ENCODE data around the gene KCNJ1. TPM values are rescaled to one million over a fixed set of nuclear protein-coding genes. Genes with fewer than 3 reads are reported as not detected.

KCNJ1 gene
- total and polyA plus RNA-seq, 2 experiments from 2014 or later = 0.16 TPM; not detected in 1

DNA sequence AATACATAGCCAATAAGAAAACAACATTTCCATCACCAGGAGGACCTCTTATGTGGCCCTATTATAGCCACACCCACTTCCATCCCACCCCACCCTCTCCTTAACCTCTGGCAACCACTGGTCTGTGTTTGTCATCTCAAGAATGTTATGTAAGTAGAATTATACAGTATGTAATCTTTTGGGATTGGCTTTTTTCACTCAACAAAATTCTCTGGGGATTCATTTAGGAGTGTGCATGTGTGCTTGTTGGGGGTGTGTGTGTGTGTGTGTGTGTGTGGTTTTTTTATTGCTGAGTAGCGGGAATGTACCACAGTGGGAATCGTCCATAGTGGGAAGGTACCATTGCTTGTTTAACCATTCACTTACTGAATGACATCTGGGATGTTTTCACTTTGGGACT lies 29.3 kb upstream of the KCNJ1 start:
- Histone ChIP-seq H3K4me2 (no peak overlapping the region), H4K20me1 (replicated peaks; ENCODE audit: insufficient read depth) (peaks cover 14% of the 10 kb centered on the region), H3K79me2 (replicated peaks; ENCODE audit: insufficient read depth) (no peaks in the 10 kb centered on the region), H3K4me1 (ENCODE audit: insufficient read depth) (peaks cover 15% of the 10 kb centered on the region), H3K36me3 (ENCODE audit: insufficient read depth) (no peaks in the 10 kb centered on the region), H3F3A (replicated peaks; ENCODE audit: low read depth) (peaks cover 3% of the 10 kb centered on the region; the same call in 1 of the 2 replicates), H2AFZ (no peak overlapping the region), H3K27me3 (ENCODE audit: insufficient read depth) (peaks cover 90% of the 10 kb centered on the region), H3K27ac (ENCODE audit: low read depth) (no peak overlapping the region), H3K9me2 (ENCODE audit: insufficient read depth) (no peaks in the 10 kb centered on the region), H3K4me3 (no peak overlapping the region)
- no peaks in the 10 kb centered on the region; the same call in 2 of the 3 replicates for H3K36me3 Mint-ChIP-seq (ENCODE audit: low read depth)
- H3K4me3 Mint-ChIP-seq = no peak overlapping the region
- peaks cover 54% of the 10 kb centered on the region for H3K27me3 Mint-ChIP-seq (ENCODE audit: insufficient read depth, low read depth, poor library complexity)
- H3K9me3 Mint-ChIP-seq = no peaks in the 10 kb centered on the region; the same call in 1 of the 3 replicates
- H3K27ac Mint-ChIP-seq = no peak overlapping the region
- no peak for DNase-seq (ENCODE audit: low spot score)
- TF ChIP-seq, protein P1, sequence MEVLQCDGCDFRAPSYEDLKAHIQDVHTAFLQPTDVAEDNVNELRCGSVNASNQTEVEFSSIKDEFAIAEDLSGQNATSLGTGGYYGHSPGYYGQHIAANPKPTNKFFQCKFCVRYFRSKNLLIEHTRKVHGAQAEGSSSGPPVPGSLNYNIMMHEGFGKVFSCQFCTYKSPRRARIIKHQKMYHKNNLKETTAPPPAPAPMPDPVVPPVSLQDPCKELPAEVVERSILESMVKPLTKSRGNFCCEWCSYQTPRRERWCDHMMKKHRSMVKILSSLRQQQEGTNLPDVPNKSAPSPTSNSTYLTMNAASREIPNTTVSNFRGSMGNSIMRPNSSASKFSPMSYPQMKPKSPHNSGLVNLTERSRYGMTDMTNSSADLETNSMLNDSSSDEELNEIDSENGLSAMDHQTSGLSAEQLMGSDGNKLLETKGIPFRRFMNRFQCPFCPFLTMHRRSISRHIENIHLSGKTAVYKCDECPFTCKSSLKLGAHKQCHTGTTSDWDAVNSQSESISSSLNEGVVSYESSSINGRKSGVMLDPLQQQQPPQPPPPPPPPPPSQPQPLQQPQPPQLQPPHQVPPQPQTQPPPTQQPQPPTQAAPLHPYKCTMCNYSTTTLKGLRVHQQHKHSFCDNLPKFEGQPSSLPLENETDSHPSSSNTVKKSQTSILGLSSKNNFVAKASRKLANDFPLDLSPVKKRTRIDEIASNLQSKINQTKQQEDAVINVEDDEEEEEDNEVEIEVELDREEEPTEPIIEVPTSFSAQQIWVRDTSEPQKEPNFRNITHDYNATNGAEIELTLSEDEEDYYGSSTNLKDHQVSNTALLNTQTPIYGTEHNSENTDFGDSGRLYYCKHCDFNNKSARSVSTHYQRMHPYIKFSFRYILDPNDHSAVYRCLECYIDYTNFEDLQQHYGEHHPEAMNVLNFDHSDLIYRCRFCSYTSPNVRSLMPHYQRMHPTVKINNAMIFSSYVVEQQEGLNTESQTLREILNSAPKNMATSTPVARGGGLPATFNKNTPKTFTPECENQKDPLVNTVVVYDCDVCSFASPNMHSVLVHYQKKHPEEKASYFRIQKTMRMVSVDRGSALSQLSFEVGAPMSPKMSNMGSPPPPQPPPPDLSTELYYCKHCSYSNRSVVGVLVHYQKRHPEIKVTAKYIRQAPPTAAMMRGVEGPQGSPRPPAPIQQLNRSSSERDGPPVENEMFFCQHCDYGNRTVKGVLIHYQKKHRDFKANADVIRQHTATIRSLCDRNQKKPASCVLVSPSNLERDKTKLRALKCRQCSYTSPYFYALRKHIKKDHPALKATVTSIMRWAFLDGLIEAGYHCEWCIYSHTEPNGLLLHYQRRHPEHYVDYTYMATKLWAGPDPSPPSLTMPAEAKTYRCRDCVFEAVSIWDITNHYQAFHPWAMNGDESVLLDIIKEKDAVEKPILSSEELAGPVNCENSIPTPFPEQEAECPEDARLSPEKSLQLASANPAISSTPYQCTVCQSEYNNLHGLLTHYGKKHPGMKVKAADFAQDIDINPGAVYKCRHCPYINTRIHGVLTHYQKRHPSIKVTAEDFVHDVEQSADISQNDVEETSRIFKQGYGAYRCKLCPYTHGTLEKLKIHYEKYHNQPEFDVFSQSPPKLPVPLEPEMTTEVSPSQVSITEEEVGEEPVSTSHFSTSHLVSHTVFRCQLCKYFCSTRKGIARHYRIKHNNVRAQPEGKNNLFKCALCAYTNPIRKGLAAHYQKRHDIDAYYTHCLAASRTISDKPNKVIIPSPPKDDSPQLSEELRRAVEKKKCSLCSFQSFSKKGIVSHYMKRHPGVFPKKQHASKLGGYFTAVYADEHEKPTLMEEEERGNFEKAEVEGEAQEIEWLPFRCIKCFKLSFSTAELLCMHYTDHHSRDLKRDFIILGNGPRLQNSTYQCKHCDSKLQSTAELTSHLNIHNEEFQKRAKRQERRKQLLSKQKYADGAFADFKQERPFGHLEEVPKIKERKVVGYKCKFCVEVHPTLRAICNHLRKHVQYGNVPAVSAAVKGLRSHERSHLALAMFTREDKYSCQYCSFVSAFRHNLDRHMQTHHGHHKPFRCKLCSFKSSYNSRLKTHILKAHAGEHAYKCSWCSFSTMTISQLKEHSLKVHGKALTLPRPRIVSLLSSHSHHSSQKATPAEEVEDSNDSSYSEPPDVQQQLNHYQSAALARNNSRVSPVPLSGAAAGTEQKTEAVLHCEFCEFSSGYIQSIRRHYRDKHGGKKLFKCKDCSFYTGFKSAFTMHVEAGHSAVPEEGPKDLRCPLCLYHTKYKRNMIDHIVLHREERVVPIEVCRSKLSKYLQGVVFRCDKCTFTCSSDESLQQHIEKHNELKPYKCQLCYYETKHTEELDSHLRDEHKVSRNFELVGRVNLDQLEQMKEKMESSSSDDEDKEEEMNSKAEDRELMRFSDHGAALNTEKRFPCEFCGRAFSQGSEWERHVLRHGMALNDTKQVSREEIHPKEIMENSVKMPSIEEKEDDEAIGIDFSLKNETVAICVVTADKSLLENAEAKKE (CRISPR knock-in tag; IDR thresholded peaks at IDR 0.05) = no peak
- TF ChIP-seq POLR2AphosphoS5 (IDR thresholded peaks at IDR 0.05; ENCODE audit: low read depth) (no peak), EZH2phosphoT487 (IDR thresholded peaks at IDR 0.05; ENCODE audit: unreplicated experiment) (no peak), STAT1 (IDR thresholded peaks at IDR 0.05; ENCODE audit: unreplicated experiment) (no peak), EZH2 (IDR thresholded peaks at IDR 0.05; ENCODE audit: low read depth, unreplicated experiment) (no peak), ZNF114 (CRISPR knock-in tag; IDR thresholded peaks at IDR 0.05) (no peak), CREB1 (CRISPR knock-in tag; IDR thresholded peaks at IDR 0.05; ENCODE audit: low read depth) (no peak), JUNB (IDR thresholded peaks at IDR 0.05; ENCODE audit: unreplicated experiment) (no peak)
- TF ChIP-seq, protein P2, sequence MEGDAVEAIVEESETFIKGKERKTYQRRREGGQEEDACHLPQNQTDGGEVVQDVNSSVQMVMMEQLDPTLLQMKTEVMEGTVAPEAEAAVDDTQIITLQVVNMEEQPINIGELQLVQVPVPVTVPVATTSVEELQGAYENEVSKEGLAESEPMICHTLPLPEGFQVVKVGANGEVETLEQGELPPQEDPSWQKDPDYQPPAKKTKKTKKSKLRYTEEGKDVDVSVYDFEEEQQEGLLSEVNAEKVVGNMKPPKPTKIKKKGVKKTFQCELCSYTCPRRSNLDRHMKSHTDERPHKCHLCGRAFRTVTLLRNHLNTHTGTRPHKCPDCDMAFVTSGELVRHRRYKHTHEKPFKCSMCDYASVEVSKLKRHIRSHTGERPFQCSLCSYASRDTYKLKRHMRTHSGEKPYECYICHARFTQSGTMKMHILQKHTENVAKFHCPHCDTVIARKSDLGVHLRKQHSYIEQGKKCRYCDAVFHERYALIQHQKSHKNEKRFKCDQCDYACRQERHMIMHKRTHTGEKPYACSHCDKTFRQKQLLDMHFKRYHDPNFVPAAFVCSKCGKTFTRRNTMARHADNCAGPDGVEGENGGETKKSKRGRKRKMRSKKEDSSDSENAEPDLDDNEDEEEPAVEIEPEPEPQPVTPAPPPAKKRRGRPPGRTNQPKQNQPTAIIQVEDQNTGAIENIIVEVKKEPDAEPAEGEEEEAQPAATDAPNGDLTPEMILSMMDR (conservative IDR thresholded peaks at IDR 0.05; ENCODE audit: low read depth in 2 of 2) = no peak
- TF ChIP-seq, protein P3, sequence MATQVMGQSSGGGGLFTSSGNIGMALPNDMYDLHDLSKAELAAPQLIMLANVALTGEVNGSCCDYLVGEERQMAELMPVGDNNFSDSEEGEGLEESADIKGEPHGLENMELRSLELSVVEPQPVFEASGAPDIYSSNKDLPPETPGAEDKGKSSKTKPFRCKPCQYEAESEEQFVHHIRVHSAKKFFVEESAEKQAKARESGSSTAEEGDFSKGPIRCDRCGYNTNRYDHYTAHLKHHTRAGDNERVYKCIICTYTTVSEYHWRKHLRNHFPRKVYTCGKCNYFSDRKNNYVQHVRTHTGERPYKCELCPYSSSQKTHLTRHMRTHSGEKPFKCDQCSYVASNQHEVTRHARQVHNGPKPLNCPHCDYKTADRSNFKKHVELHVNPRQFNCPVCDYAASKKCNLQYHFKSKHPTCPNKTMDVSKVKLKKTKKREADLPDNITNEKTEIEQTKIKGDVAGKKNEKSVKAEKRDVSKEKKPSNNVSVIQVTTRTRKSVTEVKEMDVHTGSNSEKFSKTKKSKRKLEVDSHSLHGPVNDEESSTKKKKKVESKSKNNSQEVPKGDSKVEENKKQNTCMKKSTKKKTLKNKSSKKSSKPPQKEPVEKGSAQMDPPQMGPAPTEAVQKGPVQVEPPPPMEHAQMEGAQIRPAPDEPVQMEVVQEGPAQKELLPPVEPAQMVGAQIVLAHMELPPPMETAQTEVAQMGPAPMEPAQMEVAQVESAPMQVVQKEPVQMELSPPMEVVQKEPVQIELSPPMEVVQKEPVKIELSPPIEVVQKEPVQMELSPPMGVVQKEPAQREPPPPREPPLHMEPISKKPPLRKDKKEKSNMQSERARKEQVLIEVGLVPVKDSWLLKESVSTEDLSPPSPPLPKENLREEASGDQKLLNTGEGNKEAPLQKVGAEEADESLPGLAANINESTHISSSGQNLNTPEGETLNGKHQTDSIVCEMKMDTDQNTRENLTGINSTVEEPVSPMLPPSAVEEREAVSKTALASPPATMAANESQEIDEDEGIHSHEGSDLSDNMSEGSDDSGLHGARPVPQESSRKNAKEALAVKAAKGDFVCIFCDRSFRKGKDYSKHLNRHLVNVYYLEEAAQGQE (IDR thresholded peaks at IDR 0.05; ENCODE audit: unreplicated experiment) = no peak
- peaks cover 28% of the 10 kb centered on the region for H3K4me1 Mint-ChIP-seq
- no peak for ATAC-seq

Measured in GM23338 (cell line).